Measurements from ENCODE around the gene CNRIP1. TPM values are rescaled to one million over a fixed set of nuclear protein-coding genes. Genes with fewer than 3 reads are reported as not detected.
"Not testable (repeated sequence)": the region's sequence is repeated elsewhere in the genome, so short reads cannot be mapped to it uniquely, and the experiment has no call there.

The CNRIP1 gene
- total RNA-seq, 1 donor from 2014 or later, result 43.2 TPM

DNA sequence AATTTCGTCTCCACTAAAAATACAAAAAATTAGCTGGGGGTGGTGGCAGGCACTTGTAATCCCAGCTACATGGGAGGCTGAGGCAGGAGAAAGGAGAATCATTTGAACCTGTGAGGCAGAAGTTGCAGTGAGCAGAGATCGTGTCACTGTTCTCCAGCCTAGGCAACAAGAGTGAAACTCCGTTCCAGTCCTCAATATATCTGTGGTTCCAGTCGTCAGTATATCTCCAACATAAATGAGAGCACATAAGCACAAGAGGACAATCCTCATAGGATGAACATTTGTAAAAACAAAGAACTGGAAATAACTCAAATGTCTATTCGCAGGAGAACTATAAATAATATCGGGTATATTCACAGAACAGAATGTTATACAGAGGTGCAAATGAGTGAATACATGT, 32.2 kb upstream of the CNRIP1 start:
- Histone ChIP-seq H3K4me3 (no peak overlapping the region), H3K4me1 (no peaks in the 10 kb centered on the region), H3K9me3 (no peaks in the 10 kb centered on the region), H3K27ac (no peak overlapping the region), H3K27me3 (no peaks in the 10 kb centered on the region), H3K36me3 (no peaks in the 10 kb centered on the region)
- TF ChIP-seq POLR2AphosphoS5 (IDR thresholded peaks at IDR 0.05; ENCODE audit: insufficient read depth in 1 of 2, low read depth in 1 of 2) (no peak), POLR2A (IDR thresholded peaks at IDR 0.05) (no peak)
- TF ChIP-seq, protein P1, sequence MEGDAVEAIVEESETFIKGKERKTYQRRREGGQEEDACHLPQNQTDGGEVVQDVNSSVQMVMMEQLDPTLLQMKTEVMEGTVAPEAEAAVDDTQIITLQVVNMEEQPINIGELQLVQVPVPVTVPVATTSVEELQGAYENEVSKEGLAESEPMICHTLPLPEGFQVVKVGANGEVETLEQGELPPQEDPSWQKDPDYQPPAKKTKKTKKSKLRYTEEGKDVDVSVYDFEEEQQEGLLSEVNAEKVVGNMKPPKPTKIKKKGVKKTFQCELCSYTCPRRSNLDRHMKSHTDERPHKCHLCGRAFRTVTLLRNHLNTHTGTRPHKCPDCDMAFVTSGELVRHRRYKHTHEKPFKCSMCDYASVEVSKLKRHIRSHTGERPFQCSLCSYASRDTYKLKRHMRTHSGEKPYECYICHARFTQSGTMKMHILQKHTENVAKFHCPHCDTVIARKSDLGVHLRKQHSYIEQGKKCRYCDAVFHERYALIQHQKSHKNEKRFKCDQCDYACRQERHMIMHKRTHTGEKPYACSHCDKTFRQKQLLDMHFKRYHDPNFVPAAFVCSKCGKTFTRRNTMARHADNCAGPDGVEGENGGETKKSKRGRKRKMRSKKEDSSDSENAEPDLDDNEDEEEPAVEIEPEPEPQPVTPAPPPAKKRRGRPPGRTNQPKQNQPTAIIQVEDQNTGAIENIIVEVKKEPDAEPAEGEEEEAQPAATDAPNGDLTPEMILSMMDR (IDR thresholded peaks at IDR 0.05), result no peak
- intact Hi-C loops (cut with DNase I), result no loop called here
- DNase-seq (ENCODE audit: extremely low spot score in 2 of 2), result no peak

DNA sequence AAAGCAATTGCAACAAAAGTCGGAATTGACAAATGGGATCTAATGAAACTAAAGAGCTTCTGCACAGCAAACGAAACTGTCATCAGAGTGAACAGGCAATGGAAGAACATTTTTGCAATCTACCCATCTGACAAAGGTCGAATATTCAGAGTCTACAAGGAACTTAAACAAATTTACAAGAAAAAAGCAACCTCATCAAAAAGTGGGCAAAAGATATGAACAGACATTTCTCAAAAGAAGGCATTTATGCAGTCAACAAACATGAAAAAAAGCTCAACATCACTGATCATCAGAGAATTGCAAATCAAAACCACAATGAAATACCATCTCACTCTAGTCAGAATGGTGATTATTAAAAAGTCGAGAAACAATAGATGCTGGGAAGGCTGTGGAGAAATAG, 29.3 kb upstream of the CNRIP1 start:
- intact Hi-C loops (cut with DNase I); H3K4me1 ChIP-seq; DNase-seq (ENCODE audit: extremely low spot score in 2 of 2); H3K27me3 ChIP-seq; H3K9me3 ChIP-seq; H3K27ac ChIP-seq; H3K4me3 ChIP-seq; H3K36me3 ChIP-seq: not testable (repeated sequence)

DNA sequence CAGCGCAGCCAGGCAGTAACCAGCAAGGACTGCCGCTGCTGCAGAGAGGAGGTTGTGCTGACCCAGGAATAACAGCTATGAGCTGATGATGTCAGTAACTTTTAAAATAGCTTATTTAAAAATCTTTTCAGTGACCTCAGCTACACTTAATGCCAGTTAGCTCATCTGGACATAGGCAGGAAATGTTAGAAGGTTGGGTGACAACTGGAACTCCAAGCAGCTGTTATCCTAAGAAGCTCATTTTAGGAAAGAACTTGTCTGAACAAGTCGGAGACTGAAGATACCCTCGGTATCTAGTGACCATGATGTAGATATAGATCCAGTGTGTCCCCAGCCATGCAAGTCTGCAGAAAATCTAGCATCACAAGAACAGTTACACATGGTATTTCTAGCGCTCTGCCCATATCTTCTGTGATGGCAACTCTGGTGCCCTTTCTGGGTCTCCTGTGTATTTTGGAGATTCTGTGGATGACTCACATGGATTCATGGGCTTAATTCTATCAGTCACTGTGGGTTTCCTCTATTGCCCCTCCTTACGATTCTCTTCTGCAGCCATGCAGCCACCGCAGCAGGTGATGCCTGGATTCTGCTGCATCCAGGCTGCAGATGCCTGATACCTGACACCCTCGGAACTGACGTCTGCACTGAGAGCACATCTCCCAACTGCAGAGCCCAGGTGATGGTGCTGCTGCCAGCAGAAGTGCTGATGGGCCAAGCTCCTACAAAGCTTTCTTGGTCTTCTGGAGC, 25.6 kb upstream of the CNRIP1 start:
- H3K9me3 ChIP-seq, result no peaks in the 10 kb centered on the region
- intact Hi-C loops (cut with DNase I), result no loop called here
- H3K27me3 ChIP-seq, result no peaks in the 10 kb centered on the region
- H3K4me1 ChIP-seq, result no peaks in the 10 kb centered on the region
- TF ChIP-seq POLR2A (IDR thresholded peaks at IDR 0.05) (no peak), POLR2AphosphoS5 (IDR thresholded peaks at IDR 0.05; ENCODE audit: insufficient read depth in 1 of 2, low read depth in 1 of 2) (no peak)
- TF ChIP-seq, protein P1 (IDR thresholded peaks at IDR 0.05), result no peak
- H3K27ac ChIP-seq, result no peak overlapping the region
- H3K36me3 ChIP-seq, result no peaks in the 10 kb centered on the region
- no peak for DNase-seq (ENCODE audit: extremely low spot score in 2 of 2)
- H3K4me3 ChIP-seq, result no peak overlapping the region

DNA sequence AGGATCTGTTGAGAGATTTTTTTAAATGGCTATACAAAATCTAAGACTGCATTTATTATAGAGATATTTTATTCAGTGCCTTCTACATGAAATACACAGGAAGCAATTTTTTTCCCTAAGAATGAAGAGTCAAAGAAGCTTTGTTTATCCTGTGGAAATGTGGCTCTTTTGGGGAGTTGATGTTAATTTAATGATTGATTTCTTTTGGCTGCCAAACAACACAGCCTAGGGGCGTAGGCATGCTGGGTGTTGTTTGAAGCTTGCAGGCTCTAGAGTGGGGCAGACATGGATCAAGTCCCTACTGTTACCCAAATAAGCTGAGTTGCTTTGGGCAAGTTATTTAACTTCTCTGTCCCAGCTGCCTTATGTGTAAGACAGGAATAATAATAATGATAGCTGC, 24.3 kb upstream of the CNRIP1 start:
- Histone ChIP-seq H3K36me3 (no peaks in the 10 kb centered on the region), H3K9me3 (no peaks in the 10 kb centered on the region), H3K4me1 (no peaks in the 10 kb centered on the region), H3K4me3 (no peak overlapping the region), H3K27me3 (no peaks in the 10 kb centered on the region), H3K27ac (no peak overlapping the region)
- DNase-seq (ENCODE audit: extremely low spot score in 2 of 2), result no peak
- intact Hi-C loops (cut with DNase I), result no loop called here
- TF ChIP-seq, protein P1 (IDR thresholded peaks at IDR 0.05), result no peak
- no peak for TF ChIP-seq POLR2AphosphoS5 (IDR thresholded peaks at IDR 0.05; ENCODE audit: insufficient read depth in 1 of 2, low read depth in 1 of 2)

DNA sequence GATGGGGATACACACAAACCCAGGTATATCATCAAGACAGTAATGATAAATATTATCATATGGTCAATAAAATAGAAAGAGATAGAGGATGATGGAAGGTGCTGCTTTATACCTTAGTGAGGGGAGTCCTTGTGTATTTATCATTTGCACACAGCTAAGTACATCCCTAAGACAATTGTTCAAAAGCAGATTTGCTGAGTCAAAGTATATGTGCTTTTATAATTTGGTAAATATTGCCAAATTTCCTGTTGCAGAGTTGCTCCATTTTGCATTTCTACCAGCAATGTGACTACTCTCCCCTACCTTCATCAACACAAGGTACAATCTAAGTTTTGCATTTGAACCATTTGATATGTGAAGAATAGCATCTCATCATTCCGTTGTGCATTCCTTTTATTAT, 22.7 kb upstream of the CNRIP1 start:
- no peaks in the 10 kb centered on the region for H3K9me3 ChIP-seq
- intact Hi-C loops (cut with DNase I), result no loop called here
- TF ChIP-seq POLR2A (IDR thresholded peaks at IDR 0.05), result no peak
- TF ChIP-seq, protein P1 (IDR thresholded peaks at IDR 0.05), result no peak
- no peak for TF ChIP-seq POLR2AphosphoS5 (IDR thresholded peaks at IDR 0.05; ENCODE audit: insufficient read depth in 1 of 2, low read depth in 1 of 2)
- H3K36me3 ChIP-seq, result no peaks in the 10 kb centered on the region
- H3K27me3 ChIP-seq, result no peaks in the 10 kb centered on the region
- no peaks in the 10 kb centered on the region for H3K4me1 ChIP-seq
- H3K27ac ChIP-seq, result no peak overlapping the region
- DNase-seq (ENCODE audit: extremely low spot score in 2 of 2), result no peak
- H3K4me3 ChIP-seq, result no peak overlapping the region

All from vagina (tissue), 2 donors.